Vagina (tissue), 2 donors: ENCODE data around the gene ZP4. TPM values are rescaled to one million over a fixed set of nuclear protein-coding genes. Genes with fewer than 3 reads are reported as not detected.

ENCODE experiments used
- DNase-seq, 2 donors: peaks; one replicate each; pipeline ENCODE4 v3.0.0-alpha.2; 2017; ENCODE audit errors: extremely low spot score in 2 of 2
- H3K27ac ChIP-seq: fragments of 200-600 bp; sonication (generic); one replicate; pipeline ENCODE4 v1.5.1; 2019
- H3K27me3 ChIP-seq: fragments of 200-600 bp; sonication (generic); one replicate; pipeline ENCODE4 v1.5.1; 2019
- H3K36me3 ChIP-seq, 2 donors: fragments of 200-600 bp; sonication (generic); one replicate each; pipeline ENCODE4 v1.5.1; 2017 to 2019
- H3K4me1 ChIP-seq: fragments of 200-600 bp; sonication (generic); one replicate; pipeline ENCODE4 v1.5.1; 2019
- H3K4me3 ChIP-seq, 2 donors: fragments of 200-600 bp; sonication (generic); 1 replicate in 1 of 2; 2 replicates in 1 of 2; pipeline ENCODE4 v1.5.1; 2016 to 2019
- H3K9me3 ChIP-seq: fragments of 200-600 bp; sonication (generic); one replicate; pipeline ENCODE4 v1.5.1; 2019
- POLR2A ChIP-seq, 2 donors: fragments of 450-650 bp; IDR thresholded peaks; one replicate each; pipeline ENCODE4 v1.6.1; 2017; ENCODE audit warnings: antibody characterized with exemption in 2 of 2, mild to moderate bottlenecking in 2 of 2, moderate library complexity in 2 of 2
- POLR2AphosphoS5 ChIP-seq, 2 donors: sonication (generic); formaldehyde crosslinking; IDR thresholded peaks; one replicate each; pipeline ENCODE4 v1.9.0; 2017; ENCODE audit warnings: antibody characterized with exemption in 2 of 2, mild to moderate bottlenecking in 2 of 2, low read depth in 1 of 2; ENCODE audit not compliant: insufficient read depth in 1 of 2
- intact Hi-C: fragments of 100-400 bp; cut with DNase I; formaldehyde crosslinking; loops from one replicate; pipeline ENCODE4 v1.15.1; 2023
- total RNA-seq: library from RNA; depleted of rRNA; stranded (reverse); fragments of >200 nt; gene quantifications from one replicate; pipeline ENCODE4 v1.2.3, GENCODE V29; 2016
- TF ChIP-seq, protein P1 (sequence below), 3 experiments: fragments of 450-650 bp in 2 of 3; fragments of 200-600 bp in 1 of 3; sonication (generic) in 1 of 3; IDR thresholded peaks; one replicate each; pipeline ENCODE4 v1.5.1; 2017 to 2019; ENCODE audit warnings: antibody characterized with exemption in 3 of 3, mild to moderate bottlenecking in 2 of 3, moderate library complexity in 2 of 3

The ZP4 gene
- total RNA-seq, 1 donor from 2014 or later: not detected

DNA sequence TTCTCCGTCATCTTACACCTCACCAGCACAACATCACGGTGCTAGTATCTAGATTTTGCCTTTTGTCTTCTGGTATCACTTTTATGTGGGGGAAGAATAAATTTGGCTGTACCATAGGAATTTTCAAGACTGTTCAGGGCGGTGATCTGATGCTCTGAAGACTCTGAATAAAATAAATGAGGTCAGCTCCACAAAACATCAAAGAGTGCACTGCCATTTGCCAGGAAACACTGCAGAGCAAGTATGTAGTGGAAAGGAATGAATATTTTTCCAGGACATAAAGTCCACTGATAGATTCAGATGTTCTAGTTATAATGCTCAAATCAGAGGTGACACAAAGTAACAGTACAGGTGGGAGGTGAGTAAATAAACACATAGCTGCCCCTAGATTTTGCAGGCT is 56.3 kb downstream of the ZP4 start:
- DNase-seq: no peak
- Histone ChIP-seq H3K27ac (no peak overlapping the region), H3K27me3 (no peaks in the 10 kb centered on the region), H3K4me3 (no peak overlapping the region), H3K9me3 (no peaks in the 10 kb centered on the region), H3K4me1 (no peaks in the 10 kb centered on the region), H3K36me3 (no peaks in the 10 kb centered on the region)
- intact Hi-C loops: no loop called here
- no peak for TF ChIP-seq POLR2A (IDR thresholded peaks at IDR 0.05)
- TF ChIP-seq, protein P1, sequence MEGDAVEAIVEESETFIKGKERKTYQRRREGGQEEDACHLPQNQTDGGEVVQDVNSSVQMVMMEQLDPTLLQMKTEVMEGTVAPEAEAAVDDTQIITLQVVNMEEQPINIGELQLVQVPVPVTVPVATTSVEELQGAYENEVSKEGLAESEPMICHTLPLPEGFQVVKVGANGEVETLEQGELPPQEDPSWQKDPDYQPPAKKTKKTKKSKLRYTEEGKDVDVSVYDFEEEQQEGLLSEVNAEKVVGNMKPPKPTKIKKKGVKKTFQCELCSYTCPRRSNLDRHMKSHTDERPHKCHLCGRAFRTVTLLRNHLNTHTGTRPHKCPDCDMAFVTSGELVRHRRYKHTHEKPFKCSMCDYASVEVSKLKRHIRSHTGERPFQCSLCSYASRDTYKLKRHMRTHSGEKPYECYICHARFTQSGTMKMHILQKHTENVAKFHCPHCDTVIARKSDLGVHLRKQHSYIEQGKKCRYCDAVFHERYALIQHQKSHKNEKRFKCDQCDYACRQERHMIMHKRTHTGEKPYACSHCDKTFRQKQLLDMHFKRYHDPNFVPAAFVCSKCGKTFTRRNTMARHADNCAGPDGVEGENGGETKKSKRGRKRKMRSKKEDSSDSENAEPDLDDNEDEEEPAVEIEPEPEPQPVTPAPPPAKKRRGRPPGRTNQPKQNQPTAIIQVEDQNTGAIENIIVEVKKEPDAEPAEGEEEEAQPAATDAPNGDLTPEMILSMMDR (IDR thresholded peaks at IDR 0.05): no peak
- no peak for TF ChIP-seq POLR2AphosphoS5 (IDR thresholded peaks at IDR 0.05; ENCODE audit: insufficient read depth in 1 of 2, low read depth in 1 of 2)

DNA sequence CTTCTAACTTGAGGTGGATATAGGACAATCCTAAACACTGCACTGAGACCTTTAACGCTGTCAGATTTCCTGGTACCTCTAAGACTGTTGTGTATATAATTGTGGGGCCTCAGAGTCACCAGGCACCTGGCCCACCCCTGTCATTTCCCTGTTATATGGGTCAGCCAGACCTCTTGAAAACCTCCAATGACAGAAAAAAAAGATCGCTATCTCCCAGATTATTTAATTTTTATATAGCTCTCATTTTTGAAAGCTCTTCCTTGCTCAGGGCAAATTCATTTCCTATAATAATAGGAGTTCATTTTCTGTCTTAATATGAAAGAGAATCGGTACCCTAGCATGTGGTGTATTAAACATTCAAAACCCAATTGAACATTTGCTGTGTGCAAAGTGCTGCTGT is 56.7 kb downstream of the ZP4 start:
- TF ChIP-seq, protein P1 (IDR thresholded peaks at IDR 0.05): no peak
- TF ChIP-seq POLR2AphosphoS5 (IDR thresholded peaks at IDR 0.05; ENCODE audit: insufficient read depth in 1 of 2, low read depth in 1 of 2): no peak
- TF ChIP-seq POLR2A (IDR thresholded peaks at IDR 0.05): no peak
- H3K36me3 ChIP-seq: no peaks in the 10 kb centered on the region
- H3K27ac ChIP-seq: no peak overlapping the region
- no peak for DNase-seq
- H3K9me3 ChIP-seq: no peaks in the 10 kb centered on the region
- H3K4me1 ChIP-seq: no peaks in the 10 kb centered on the region
- H3K4me3 ChIP-seq: no peak overlapping the region
- no peaks in the 10 kb centered on the region for H3K27me3 ChIP-seq
- intact Hi-C loops: no loop called here

GRCh38 chr1:237832858-237833257 is 57.9 kb downstream of the ZP4 start:
- TF ChIP-seq POLR2AphosphoS5 (IDR thresholded peaks at IDR 0.05; ENCODE audit: insufficient read depth in 1 of 2, low read depth in 1 of 2) (no peak), POLR2A (IDR thresholded peaks at IDR 0.05) (no peak)
- TF ChIP-seq, protein P1 (IDR thresholded peaks at IDR 0.05): no peak
- H3K4me1 ChIP-seq: no peaks in the 10 kb centered on the region
- H3K36me3 ChIP-seq: no peaks in the 10 kb centered on the region
- H3K4me3 ChIP-seq: no peak overlapping the region
- H3K9me3 ChIP-seq: no peaks in the 10 kb centered on the region
- intact Hi-C loops: no loop called here
- H3K27me3 ChIP-seq: no peaks in the 10 kb centered on the region
- H3K27ac ChIP-seq: no peak overlapping the region
- no peak for DNase-seq
